ENCODE results near the gene CEBPZOS. TPM values are rescaled to one million over a fixed set of nuclear protein-coding genes. Genes with fewer than 3 reads are reported as not detected.
"Not testable (repeated sequence)": the region's sequence is repeated elsewhere in the genome, so short reads cannot be mapped to it uniquely, and the experiment has no call there.

The CEBPZOS gene
- total RNA-seq, 4 donors from 2014 or later: 7.5 to 39.0 (median 24.2) TPM

GRCh38 chr2:37223131-37223530 is 26.8 kb downstream of the CEBPZOS start:
- WGBS, 2 donors (ENCODE audit: low coverage in 1 of 2): 91 to 96% methylated on average over 2 to 4 of the region's 4 CpGs
- Histone ChIP-seq H3K4me1 (peaks cover 0 to 7% (median 0%) of the 10 kb centered on the region in 4 donors), H3K4me3 (no peak overlapping the region), H3K9me3 (no peaks in the 10 kb centered on the region), H3K36me3 (peaks cover 0 to 60% (median 26%) of the 10 kb centered on the region in 4 donors), H3K27me3 (no peaks in the 10 kb centered on the region), H3K27ac (no peak overlapping the region)
- no peak for TF ChIP-seq POLR2A (IDR thresholded peaks at IDR 0.05)
- TF ChIP-seq POLR2AphosphoS5 (IDR thresholded peaks at IDR 0.05): no peak
- TF ChIP-seq EP300 (IDR thresholded peaks at IDR 0.05; ENCODE audit: low read depth): no peak
- no peak for TF ChIP-seq CTCF (IDR thresholded peaks at IDR 0.05)
- in situ Hi-C loops (cut with MboI; ENCODE audit: low pct_ligation_motif_present in 1 of 4, low pct_unique_long_range_greater_than_20kb in 1 of 4, low sequenced_read_pairs in 3 of 4) (no loop called here), intact Hi-C loops (cut with DNase I; ENCODE audit: low total_unique reads) (no loop called here)
- DNase-seq: no peak

- intact Hi-C loops (cut with DNase I; ENCODE audit: low total_unique reads): no loop called here
- WGBS, 2 donors (ENCODE audit: low coverage in 1 of 2): 86 to 97% methylated on average over 1 of the region's 1 CpG
- no peak overlapping the region for H3K27ac ChIP-seq
- no peaks in the 10 kb centered on the region for H3K27me3 ChIP-seq
- H3K4me3 ChIP-seq: no peak overlapping the region
- H3K9me3 ChIP-seq: no peaks in the 10 kb centered on the region
- DNase-seq: no peak
- TF ChIP-seq POLR2AphosphoS5 (IDR thresholded peaks at IDR 0.05): no peak
- TF ChIP-seq CTCF (IDR thresholded peaks at IDR 0.05): no peak
- no peak for TF ChIP-seq POLR2A (IDR thresholded peaks at IDR 0.05)
- no peak for TF ChIP-seq EP300 (IDR thresholded peaks at IDR 0.05; ENCODE audit: low read depth)
- peaks cover 0 to 13% (median 0%) of the 10 kb centered on the region in 4 donors for H3K4me1 ChIP-seq
- peaks cover 0 to 63% (median 26%) of the 10 kb centered on the region in 4 donors for H3K36me3 ChIP-seq
- in situ Hi-C loops (cut with MboI; ENCODE audit: low pct_ligation_motif_present in 1 of 4, low pct_unique_long_range_greater_than_20kb in 1 of 4, low sequenced_read_pairs in 3 of 4): no loop called here
Measured at GRCh38 chr2:37224063-37224462, 27.8 kb downstream of the CEBPZOS start.

GRCh38 chr2:37225129-37225528 is 28.8 kb downstream of the CEBPZOS start:
- DNase-seq; H3K9me3 ChIP-seq; intact Hi-C loops (cut with DNase I; ENCODE audit: low total_unique reads); in situ Hi-C loops (cut with MboI; ENCODE audit: low pct_ligation_motif_present in 1 of 4, low pct_unique_long_range_greater_than_20kb in 1 of 4, low sequenced_read_pairs in 3 of 4); H3K27ac ChIP-seq; H3K27me3 ChIP-seq; H3K4me3 ChIP-seq: not testable (repeated sequence)
- peaks cover 0 to 23% (median 9%) of the 10 kb centered on the region in 4 donors for H3K4me1 ChIP-seq
- no CpG with 5 or more reads among the region's 2 CpGs for WGBS, 2 donors (ENCODE audit: low coverage in 1 of 2)
- H3K36me3 ChIP-seq: peaks cover 0 to 57% (median 24%) of the 10 kb centered on the region in 4 donors

- H3K4me3 ChIP-seq: no peak overlapping the region
- H3K4me1 ChIP-seq: peaks cover 0 to 28% (median 14%) of the 10 kb centered on the region in 4 donors
- no peaks in the 10 kb centered on the region for H3K9me3 ChIP-seq
- no peak for DNase-seq
- no peak for TF ChIP-seq POLR2A (IDR thresholded peaks at IDR 0.05)
- no peak for TF ChIP-seq CTCF (IDR thresholded peaks at IDR 0.05)
- TF ChIP-seq POLR2AphosphoS5 (IDR thresholded peaks at IDR 0.05): no peak
- no peak for TF ChIP-seq EP300 (IDR thresholded peaks at IDR 0.05; ENCODE audit: low read depth)
- in situ Hi-C loops (cut with MboI; ENCODE audit: low pct_ligation_motif_present in 1 of 4, low pct_unique_long_range_greater_than_20kb in 1 of 4, low sequenced_read_pairs in 3 of 4) (no loop called here), intact Hi-C loops (cut with DNase I; ENCODE audit: low total_unique reads) (no loop called here)
- H3K36me3 ChIP-seq: peaks cover 0 to 44% (median 16%) of the 10 kb centered on the region in 4 donors
- 97 to 100% methylated on average over 4 of the region's 4 CpGs for WGBS, 2 donors (ENCODE audit: low coverage in 1 of 2)
- no peak overlapping the region for H3K27ac ChIP-seq
- no peaks in the 10 kb centered on the region for H3K27me3 ChIP-seq
Measured at GRCh38 chr2:37226863-37227262, 30.6 kb downstream of the CEBPZOS start.

GRCh38 chr2:37228788-37229187 is 32.5 kb downstream of the CEBPZOS start:
- intact Hi-C loops (cut with DNase I; ENCODE audit: low total_unique reads): no loop called here
- TF ChIP-seq EP300 (IDR thresholded peaks at IDR 0.05; ENCODE audit: low read depth): no peak
- no peak for TF ChIP-seq CTCF (IDR thresholded peaks at IDR 0.05)
- no peak for TF ChIP-seq POLR2A (IDR thresholded peaks at IDR 0.05)
- TF ChIP-seq POLR2AphosphoS5 (IDR thresholded peaks at IDR 0.05): no peak
- Histone ChIP-seq H3K4me3 (no peak overlapping the region), H3K36me3 (peaks cover 0 to 27% (median 10%) of the 10 kb centered on the region in 4 donors), H3K27me3 (no peaks in the 10 kb centered on the region), H3K9me3 (no peaks in the 10 kb centered on the region), H3K4me1 (peaks cover 0 to 39% (median 24%) of the 10 kb centered on the region in 4 donors), H3K27ac (no peak overlapping the region)
- in situ Hi-C loops (cut with MboI; ENCODE audit: low pct_ligation_motif_present in 1 of 4, low pct_unique_long_range_greater_than_20kb in 1 of 4, low sequenced_read_pairs in 3 of 4): no loop called here
- 96 to 97% methylated on average over 3 of the region's 3 CpGs for WGBS, 2 donors (ENCODE audit: low coverage in 1 of 2)
- no peak for DNase-seq
